HG02981 (cell line): ENCODE data around the gene MEIKIN.

Experiments used
- ATAC-seq: cut with Tn5 transposase; IDR thresholded peaks from one replicate; pipeline ENCODE4 v1.9.1; 2021; ENCODE audit warnings: mild to moderate bottlenecking, moderate library complexity; ENCODE audit not compliant: unreplicated experiment

MEIKIN gene

GRCh38 chr5:131974622-131974955, 29.1 kb upstream of the MEIKIN start:
- ATAC-seq, result no peak

GRCh38 chr5:131974016-131974415, 28.6 kb upstream of the MEIKIN start:
- no peak for ATAC-seq

GRCh38 chr5:131973089-131973712, 27.7 kb upstream of the MEIKIN start:
- ATAC-seq, result no peak

GRCh38 chr5:131968396-131968954, 23.0 kb upstream of the MEIKIN start:
- no peak for ATAC-seq

- no peak for ATAC-seq
Measured at GRCh38 chr5:131966551-131966950, 21.1 kb upstream of the MEIKIN start.

GRCh38 chr5:131965826-131966415, 20.5 kb upstream of the MEIKIN start:
- ATAC-seq, result no peak

GRCh38 chr5:131959906-131960305, 14.4 kb upstream of the MEIKIN start:
- no peak for ATAC-seq

- ATAC-seq, result no peak
Measured at GRCh38 chr5:131959136-131959535, 13.7 kb upstream of the MEIKIN start.

- ATAC-seq, result no peak
Measured at GRCh38 chr5:131957721-131958441, 12.4 kb upstream of the MEIKIN start.

- no peak for ATAC-seq
Measured at GRCh38 chr5:131953969-131954368, 8.5 kb upstream of the MEIKIN start.

GRCh38 chr5:131952301-131952857, 6.9 kb upstream of the MEIKIN start:
- ATAC-seq, result no peak

GRCh38 chr5:131950706-131951105, 5.2 kb upstream of the MEIKIN start:
- no peak for ATAC-seq

GRCh38 chr5:131947445-131947844, 2.0 kb upstream of the MEIKIN start:
- ATAC-seq, result no peak

- no peak for ATAC-seq
Measured at GRCh38 chr5:131944702-131945550, 537 bp downstream of the MEIKIN start.

- no peak for ATAC-seq
Measured at GRCh38 chr5:131943916-131944315, 1.5 kb downstream of the MEIKIN start.

- no peak for ATAC-seq
Measured at GRCh38 chr5:131942016-131942415, 3.4 kb downstream of the MEIKIN start.

- no peak for ATAC-seq
Measured at GRCh38 chr5:131939690-131940345, 5.6 kb downstream of the MEIKIN start.

- no peak for ATAC-seq
Measured at GRCh38 chr5:131932235-131932634, 13.2 kb downstream of the MEIKIN start.

- no peak for ATAC-seq
Measured at GRCh38 chr5:131928957-131929356, 16.5 kb downstream of the MEIKIN start.

GRCh38 chr5:131926168-131926567, 19.3 kb downstream of the MEIKIN start:
- ATAC-seq, result no peak
